Stomach smooth muscle (tissue), 2 donors: ENCODE measurements around the gene PSTPIP1.
A peak's percentile ranks its signal among the peaks of the same experiment; 100 is the strongest.

Experiments used
- H3K27ac ChIP-seq: one replicate; pipeline ENCODE4 v1.7.0; 2013; ENCODE audit warnings: mild to moderate bottlenecking, low read length, inconsistent platforms
- H3K27me3 ChIP-seq, 2 donors: one replicate each; pipeline ENCODE4 v1.7.0; 2013; ENCODE audit warnings: low read length in 2 of 2; ENCODE audit not compliant: insufficient read depth in 2 of 2, control insufficient read depth in 1 of 2
- H3K36me3 ChIP-seq, 2 donors: one replicate each; pipeline ENCODE4 v1.7.0; 2013; ENCODE audit warnings: low read length in 2 of 2; ENCODE audit not compliant: control insufficient read depth in 2 of 2, insufficient read depth in 2 of 2
- H3K4me1 ChIP-seq: one replicate; pipeline ENCODE4 v1.7.0; 2013; ENCODE audit warnings: low read length; ENCODE audit not compliant: control insufficient read depth, insufficient read depth
- H3K4me3 ChIP-seq, 2 donors: one replicate each; pipeline ENCODE4 v1.7.0; 2013; ENCODE audit warnings: low read length in 2 of 2
- H3K9ac ChIP-seq, 2 donors: one replicate each; pipeline ENCODE4 v1.7.0; 2013; ENCODE audit warnings: low read length in 2 of 2, mild to moderate bottlenecking in 1 of 2
- H3K9me3 ChIP-seq, 2 donors: one replicate each; pipeline ENCODE4 v1.7.0; 2013; ENCODE audit warnings: low read length in 2 of 2; ENCODE audit not compliant: control insufficient read depth in 2 of 2
- donor health status: healthy.
- donor health status: Pancreatic carcinoma.

The PSTPIP1 gene

GRCh38 chr15:77034695-77035489 is 40.0 kb downstream of the PSTPIP1 start:
- H3K4me3 ChIP-seq, result no peak overlapping the region
- no peaks in the 10 kb centered on the region for H3K9me3 ChIP-seq
- H3K27ac ChIP-seq, result no peak overlapping the region
- H3K9ac ChIP-seq, result peak overlapping the region in 1 of 2 donors; percentile 36
- H3K27me3 ChIP-seq, result no peaks in the 10 kb centered on the region
- H3K36me3 ChIP-seq, result peaks cover 0 to 2% of the 10 kb centered on the region in 2 donors
- peaks cover 2% of the 10 kb centered on the region for H3K4me1 ChIP-seq

- H3K9ac ChIP-seq, result no peak overlapping the region
- no peaks in the 10 kb centered on the region for H3K9me3 ChIP-seq
- H3K4me1 ChIP-seq, result peaks cover 2% of the 10 kb centered on the region
- H3K4me3 ChIP-seq, result no peak overlapping the region
- no peak overlapping the region for H3K27ac ChIP-seq
- H3K27me3 ChIP-seq, result no peaks in the 10 kb centered on the region
- H3K36me3 ChIP-seq, result peaks cover 0 to 2% of the 10 kb centered on the region in 2 donors
Measured at GRCh38 chr15:77035584-77035983, 40.7 kb downstream of the PSTPIP1 start.

GRCh38 chr15:77035999-77036471 is 41.1 kb downstream of the PSTPIP1 start:
- peaks cover 0 to 5% of the 10 kb centered on the region in 2 donors for H3K36me3 ChIP-seq
- H3K4me1 ChIP-seq, result peaks cover under 1% of the 10 kb centered on the region
- no peak overlapping the region for H3K27ac ChIP-seq
- H3K9ac ChIP-seq, result no peak overlapping the region
- no peak overlapping the region for H3K4me3 ChIP-seq
- no peaks in the 10 kb centered on the region for H3K27me3 ChIP-seq
- no peaks in the 10 kb centered on the region for H3K9me3 ChIP-seq

DNA sequence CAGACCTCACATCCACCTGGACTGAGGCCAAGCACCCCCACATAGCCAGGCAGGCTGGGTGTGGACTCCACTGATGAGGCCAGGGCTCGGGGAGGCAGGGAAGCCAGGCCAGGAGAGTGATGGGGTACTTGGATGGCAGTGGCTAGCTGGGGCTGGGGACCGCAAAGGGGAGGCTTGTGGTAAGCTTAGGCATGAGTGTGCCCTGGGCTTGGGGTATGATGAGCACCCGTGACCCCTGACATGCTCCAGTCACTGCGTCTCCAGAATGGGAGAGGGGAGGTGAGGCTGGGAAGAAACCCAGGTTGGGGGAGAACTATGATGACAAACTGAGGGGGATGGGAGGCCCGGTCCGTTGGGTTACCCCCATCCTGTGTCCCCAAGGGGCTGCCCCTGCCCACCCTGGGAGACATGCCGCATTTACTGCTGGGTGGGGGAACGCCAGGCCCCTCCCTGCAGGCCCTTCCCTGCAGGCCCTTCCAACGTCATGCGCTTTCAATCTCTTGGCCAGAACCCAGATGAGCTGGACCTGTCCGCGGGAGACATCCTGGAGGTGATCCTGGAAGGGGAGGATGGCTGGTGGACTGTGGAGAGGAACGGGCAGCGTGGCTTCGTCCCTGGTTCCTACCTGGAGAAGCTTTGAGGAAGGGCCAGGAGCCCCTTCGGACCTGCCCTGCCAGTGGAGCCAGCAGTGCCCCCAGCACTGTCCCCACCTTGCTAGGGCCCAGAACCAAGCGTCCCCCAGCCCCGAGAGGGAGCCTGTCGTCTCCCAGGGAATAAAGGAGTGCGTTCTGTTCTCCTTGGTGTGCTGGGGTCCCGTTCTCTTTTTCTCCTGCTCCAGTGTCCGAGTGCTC is 41.8 kb downstream of the PSTPIP1 start:
- Histone ChIP-seq H3K27me3 (no peaks in the 10 kb centered on the region), H3K27ac (no peak overlapping the region), H3K36me3 (peaks cover 0 to 5% of the 10 kb centered on the region in 2 donors), H3K9ac (no peak overlapping the region), H3K4me3 (no peak overlapping the region), H3K9me3 (no peaks in the 10 kb centered on the region), H3K4me1 (no peaks in the 10 kb centered on the region)

DNA sequence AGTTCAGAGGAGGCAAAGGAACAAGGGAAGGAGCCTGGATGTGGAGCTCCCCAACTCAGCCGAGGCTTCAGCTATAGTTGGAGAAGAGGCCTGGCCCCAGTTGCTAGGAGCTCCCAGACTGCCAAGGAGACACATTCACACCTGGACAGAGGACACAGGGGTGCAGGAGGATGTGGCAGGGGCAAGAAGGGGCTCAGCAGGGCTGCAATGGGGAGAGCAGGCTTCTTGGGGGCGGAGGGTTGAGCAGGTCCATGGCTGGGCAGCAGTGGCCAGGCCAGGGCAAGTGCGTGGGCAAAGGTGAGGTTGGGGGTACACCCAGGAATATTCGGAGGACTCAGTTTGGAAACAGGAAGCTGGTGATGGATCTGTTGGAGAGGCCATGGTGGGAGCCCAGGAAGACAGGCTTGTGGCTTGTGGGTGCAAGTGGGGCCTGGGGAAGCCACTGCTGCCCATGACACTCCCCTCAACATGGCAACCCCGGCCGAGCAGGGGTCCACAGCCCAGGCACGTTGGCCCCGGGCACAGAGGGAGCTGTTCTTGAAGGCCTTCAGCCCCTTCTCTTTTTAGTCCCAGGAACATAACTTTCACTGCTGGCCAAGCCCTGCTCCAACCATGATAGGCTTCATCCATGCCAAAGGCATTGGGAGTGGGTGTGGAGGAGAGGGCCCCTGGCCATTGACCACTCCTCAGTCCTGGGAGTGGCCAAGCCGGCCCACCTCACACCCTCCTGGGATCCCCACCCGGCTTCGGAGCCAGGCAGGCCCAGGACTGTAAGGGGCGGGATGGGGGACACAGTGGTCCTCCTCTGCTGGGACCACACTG is 42.7 kb downstream of the PSTPIP1 start:
- no peaks in the 10 kb centered on the region for H3K27me3 ChIP-seq
- no peak overlapping the region for H3K27ac ChIP-seq
- H3K9me3 ChIP-seq, result no peaks in the 10 kb centered on the region
- no peak overlapping the region for H3K9ac ChIP-seq
- no peak overlapping the region for H3K4me3 ChIP-seq
- H3K4me1 ChIP-seq, result no peaks in the 10 kb centered on the region
- H3K36me3 ChIP-seq, result peaks cover 3 to 7% of the 10 kb centered on the region in 2 donors

DNA sequence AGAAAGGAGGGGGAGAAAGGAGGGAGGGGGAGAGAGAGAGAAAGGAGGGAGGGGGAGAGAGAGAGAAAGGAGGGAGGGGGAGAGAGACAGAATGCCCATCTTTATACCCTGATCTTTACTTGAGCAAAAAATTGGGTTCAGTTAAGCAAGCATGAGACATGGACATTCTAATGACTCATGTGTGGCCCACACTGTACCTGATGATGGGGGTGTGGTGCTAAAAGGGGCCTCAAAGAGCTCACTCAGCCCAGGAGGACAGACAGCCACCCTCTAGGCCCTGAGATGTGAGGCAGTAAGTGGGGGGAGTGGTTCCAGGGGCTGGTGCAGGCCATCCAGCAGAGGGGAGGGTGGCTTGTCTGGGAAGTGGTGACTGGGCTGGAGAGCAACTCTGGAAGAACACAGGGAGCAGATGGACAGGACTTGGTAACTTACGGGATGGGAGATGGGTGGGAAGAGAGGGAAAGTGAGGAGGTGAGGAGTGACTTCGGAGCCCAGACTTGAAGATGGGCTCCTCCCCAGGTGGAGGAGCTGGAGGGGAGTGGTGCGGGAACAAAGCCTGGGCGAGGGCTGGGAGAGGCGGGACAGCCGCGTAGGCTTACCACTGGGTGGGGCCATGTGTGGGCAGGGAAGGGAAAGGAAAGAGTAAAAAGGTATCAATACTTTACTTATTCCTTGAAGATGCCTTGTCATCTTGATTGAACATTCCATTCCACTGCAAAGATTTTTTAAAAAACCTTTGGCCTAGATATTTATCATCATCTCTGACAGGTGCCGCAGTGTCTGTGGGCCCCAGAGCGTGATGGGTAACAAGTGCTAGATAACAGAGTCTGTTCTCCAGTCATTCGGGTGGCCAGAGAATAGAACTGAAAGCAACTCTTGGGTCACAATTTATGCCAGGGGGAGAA is 43.6 kb downstream of the PSTPIP1 start:
- Histone ChIP-seq H3K36me3 (peaks cover 8 to 15% of the 10 kb centered on the region in 2 donors), H3K9me3 (no peaks in the 10 kb centered on the region), H3K27me3 (no peaks in the 10 kb centered on the region), H3K4me3 (no peak overlapping the region), H3K9ac (no peak overlapping the region), H3K27ac (no peak overlapping the region), H3K4me1 (peaks cover under 1% of the 10 kb centered on the region)

DNA sequence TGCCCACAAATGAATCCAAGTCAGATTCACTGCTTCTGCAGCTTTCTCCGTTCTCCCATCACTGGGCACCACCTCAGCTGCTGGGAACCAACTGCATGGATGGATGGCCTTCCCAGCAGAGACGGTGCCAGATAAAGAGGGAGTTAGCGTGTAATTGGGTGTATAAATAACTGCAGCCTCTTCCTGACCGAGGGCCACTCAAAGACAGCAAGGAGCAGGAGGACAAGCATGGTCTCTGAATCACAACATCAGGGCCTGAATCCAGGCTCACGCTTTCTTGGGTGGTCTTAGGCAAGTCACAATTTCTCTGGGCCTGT is 44.2 kb downstream of the PSTPIP1 start:
- H3K27ac ChIP-seq, result no peak overlapping the region
- peaks cover 11 to 17% of the 10 kb centered on the region in 2 donors for H3K36me3 ChIP-seq
- H3K9me3 ChIP-seq, result no peaks in the 10 kb centered on the region
- peaks cover 2% of the 10 kb centered on the region for H3K4me1 ChIP-seq
- H3K27me3 ChIP-seq, result no peaks in the 10 kb centered on the region
- no peak overlapping the region for H3K4me3 ChIP-seq
- H3K9ac ChIP-seq, result no peak overlapping the region

DNA sequence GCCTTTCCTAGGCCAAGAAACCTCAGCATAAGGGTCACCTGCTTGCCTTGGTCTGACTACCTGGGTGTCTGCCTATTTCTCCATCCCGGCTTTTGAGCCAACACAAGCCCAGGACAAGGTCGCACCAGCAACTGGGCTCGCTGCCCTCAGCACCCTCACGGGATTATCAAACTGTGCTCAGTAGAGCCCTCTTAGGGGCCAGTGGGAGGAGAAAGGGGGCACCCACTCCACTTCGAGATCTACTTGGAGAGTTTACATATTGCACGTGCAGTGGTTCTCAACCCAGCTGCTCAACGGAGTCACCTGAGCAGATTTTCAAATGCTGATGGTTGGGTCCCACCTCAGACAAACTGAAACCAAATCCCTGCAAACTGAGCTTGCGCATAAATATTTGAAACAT is 44.9 kb downstream of the PSTPIP1 start:
- H3K4me1 ChIP-seq, result peaks cover 2% of the 10 kb centered on the region
- H3K4me3 ChIP-seq, result no peak overlapping the region
- no peak overlapping the region for H3K27ac ChIP-seq
- no peaks in the 10 kb centered on the region for H3K9me3 ChIP-seq
- no peaks in the 10 kb centered on the region for H3K27me3 ChIP-seq
- H3K36me3 ChIP-seq, result peaks cover 11 to 21% of the 10 kb centered on the region in 2 donors
- no peak overlapping the region for H3K9ac ChIP-seq

DNA sequence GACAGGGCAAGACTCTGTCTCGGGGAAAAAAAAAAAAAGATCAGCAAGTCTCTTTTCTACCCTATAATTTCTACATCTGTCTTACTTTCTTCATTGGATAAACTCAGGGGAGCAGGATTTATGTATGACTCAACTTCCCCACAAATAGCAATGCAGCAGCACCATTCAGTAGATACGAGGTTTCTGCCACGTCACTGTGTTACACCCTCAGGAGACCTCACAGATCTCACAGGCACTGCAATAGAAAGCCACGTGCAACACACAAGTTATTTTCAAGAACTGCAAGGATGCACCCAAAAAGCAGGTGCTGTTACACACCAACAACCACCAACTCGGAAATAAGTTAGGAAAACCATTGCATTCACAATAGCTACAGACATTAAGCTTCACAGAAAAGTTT is 45.7 kb downstream of the PSTPIP1 start:
- no peak overlapping the region for H3K9ac ChIP-seq
- H3K4me1 ChIP-seq, result peaks cover 2% of the 10 kb centered on the region
- no peak overlapping the region for H3K27ac ChIP-seq
- peaks cover 16 to 26% of the 10 kb centered on the region in 2 donors for H3K36me3 ChIP-seq
- no peaks in the 10 kb centered on the region for H3K9me3 ChIP-seq
- no peak overlapping the region for H3K4me3 ChIP-seq
- no peaks in the 10 kb centered on the region for H3K27me3 ChIP-seq
